Right kidney (tissue), 9 donors: ENCODE measurements around the gene ME2.
A peak's percentile ranks its signal among the peaks of the same experiment; 100 is the strongest.
"Not testable (repeated sequence)": the region's sequence is repeated elsewhere in the genome, so short reads cannot be mapped to it uniquely, and the experiment has no call there.

ENCODE experiments used
- DNase-seq: peaks from one replicate; pipeline ENCODE4 v3.0.0-alpha.2; 2016
- long read RNA-seq, 8 donors: transcript quantifications; one replicate each; lab custom pipeline, GENCODE V29; 2026

Gene ME2
- long read RNA-seq, donor 1, full-length matches to known transcripts, result 8 of 8 reads
- long read RNA-seq, donor 1, partial matches to known transcripts, result 0 of 8 reads
- long read RNA-seq, donor 1, other reads (novel, unspliced or antisense), result 0 of 8 reads
- long read RNA-seq, donor 2, full-length matches to known transcripts, result 4 of 4 reads
- long read RNA-seq, donor 2, partial matches to known transcripts, result 0 of 4 reads
- long read RNA-seq, donor 2, other reads (novel, unspliced or antisense), result 0 of 4 reads
- long read RNA-seq, donor 3, full-length matches to known transcripts, result 6 of 6 reads
- long read RNA-seq, donor 3, partial matches to known transcripts, result 0 of 6 reads
- long read RNA-seq, donor 3, other reads (novel, unspliced or antisense), result 0 of 6 reads
- long read RNA-seq, donor 4, full-length matches to known transcripts, result 7 of 7 reads
- long read RNA-seq, donor 4, partial matches to known transcripts, result 0 of 7 reads
- long read RNA-seq, donor 4, other reads (novel, unspliced or antisense), result 0 of 7 reads
- long read RNA-seq, donor 5, full-length matches to known transcripts, result 7 of 7 reads
- long read RNA-seq, donor 5, partial matches to known transcripts, result 0 of 7 reads
- long read RNA-seq, donor 5, other reads (novel, unspliced or antisense), result 0 of 7 reads
- long read RNA-seq, donor 6, full-length matches to known transcripts, result 5 of 5 reads
- long read RNA-seq, donor 6, partial matches to known transcripts, result 0 of 5 reads
- long read RNA-seq, donor 6, other reads (novel, unspliced or antisense), result 0 of 5 reads
- long read RNA-seq, donor 7, result 0 reads
- long read RNA-seq, donor 8, full-length matches to known transcripts, result 13 of 13 reads
- long read RNA-seq, donor 8, partial matches to known transcripts, result 0 of 13 reads
- long read RNA-seq, donor 8, other reads (novel, unspliced or antisense), result 0 of 13 reads

- peak; percentile 97 for DNase-seq
Observed at GRCh38 chr18:50878345-50879301, at the start of gene ME2. ME2 (plus strand) TSS chr18:50879118; CDS start chr18:50895821, 16,703 bp downstream.

GRCh38 chr18:50829644-50830043 is 49.3 kb upstream of the ME2 start:
- DNase-seq, result no peak

- no peak for DNase-seq
Observed at GRCh38 chr18:50830544-50830943, 48.4 kb upstream of the ME2 start.

DNA sequence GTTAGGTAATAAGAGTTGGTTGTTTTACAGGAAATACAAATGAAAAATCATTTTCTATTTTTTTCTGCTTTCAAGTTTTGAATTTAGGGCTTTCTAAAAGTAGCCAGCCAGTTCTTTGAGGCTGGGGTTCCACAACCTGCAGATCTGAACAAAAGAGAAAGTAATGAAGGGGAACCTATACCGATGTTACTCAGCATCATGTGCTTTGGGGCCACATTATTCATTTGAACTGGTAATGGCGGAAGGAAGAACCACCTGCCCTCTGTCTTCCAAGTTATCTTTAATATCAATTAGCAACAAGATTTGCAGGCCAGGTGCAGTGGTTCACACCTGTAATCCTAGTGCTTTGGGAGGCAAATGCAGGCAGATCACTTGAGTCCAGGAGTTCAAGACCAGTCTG is 46.2 kb upstream of the ME2 start:
- no peak for DNase-seq

- not testable (repeated sequence) for DNase-seq
Observed at GRCh38 chr18:50833496-50833895, 45.4 kb upstream of the ME2 start.

GRCh38 chr18:50836521-50836957 is 42.4 kb upstream of the ME2 start:
- no peak for DNase-seq

DNA sequence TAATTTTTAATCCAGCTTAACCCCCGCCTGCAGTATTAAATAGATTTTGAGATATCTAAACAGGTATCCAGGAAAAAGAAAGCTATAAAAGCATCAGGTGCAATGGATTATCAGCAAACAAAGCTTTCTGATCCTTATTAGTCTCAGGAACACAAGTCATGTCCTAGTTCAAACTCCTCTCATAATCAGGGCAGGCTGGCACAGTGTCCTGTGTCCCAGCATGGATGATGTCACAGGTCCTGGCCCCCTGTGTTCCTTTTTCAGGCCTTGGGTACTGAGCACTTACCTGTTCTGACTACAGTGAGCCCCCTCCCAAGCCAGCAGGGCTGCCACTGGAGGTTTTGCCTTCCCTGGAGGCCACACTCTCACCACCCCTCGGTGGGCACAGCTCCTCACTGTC is 39.6 kb upstream of the ME2 start:
- DNase-seq, result no peak

DNA sequence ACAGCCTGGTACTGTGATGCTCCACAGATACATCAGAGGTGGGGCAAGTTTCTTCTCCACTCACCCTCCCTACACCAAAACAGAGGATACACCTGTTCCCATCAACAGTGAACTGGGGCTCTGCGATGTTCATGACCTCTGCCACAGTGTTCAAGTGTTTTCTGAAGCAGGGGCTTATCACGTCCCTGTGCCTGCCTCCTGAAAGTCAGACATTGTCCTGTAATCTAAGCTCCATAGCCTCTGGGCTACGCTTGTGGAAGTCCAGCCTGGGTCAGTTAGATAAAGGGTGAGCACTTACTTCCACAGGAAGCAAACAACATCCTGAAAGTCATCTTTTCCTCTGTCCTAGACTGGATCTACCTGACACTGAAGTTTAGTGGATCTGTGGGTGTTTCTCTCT is 38.9 kb upstream of the ME2 start:
- no peak for DNase-seq

- DNase-seq, result no peak
Observed at GRCh38 chr18:50842846-50843245, 36.1 kb upstream of the ME2 start.

GRCh38 chr18:50844554-50844953 is 34.4 kb upstream of the ME2 start:
- no peak for DNase-seq

GRCh38 chr18:50844960-50845359 is 34.0 kb upstream of the ME2 start:
- no peak for DNase-seq

GRCh38 chr18:50847192-50847591 is 31.7 kb upstream of the ME2 start:
- DNase-seq, result no peak

DNA sequence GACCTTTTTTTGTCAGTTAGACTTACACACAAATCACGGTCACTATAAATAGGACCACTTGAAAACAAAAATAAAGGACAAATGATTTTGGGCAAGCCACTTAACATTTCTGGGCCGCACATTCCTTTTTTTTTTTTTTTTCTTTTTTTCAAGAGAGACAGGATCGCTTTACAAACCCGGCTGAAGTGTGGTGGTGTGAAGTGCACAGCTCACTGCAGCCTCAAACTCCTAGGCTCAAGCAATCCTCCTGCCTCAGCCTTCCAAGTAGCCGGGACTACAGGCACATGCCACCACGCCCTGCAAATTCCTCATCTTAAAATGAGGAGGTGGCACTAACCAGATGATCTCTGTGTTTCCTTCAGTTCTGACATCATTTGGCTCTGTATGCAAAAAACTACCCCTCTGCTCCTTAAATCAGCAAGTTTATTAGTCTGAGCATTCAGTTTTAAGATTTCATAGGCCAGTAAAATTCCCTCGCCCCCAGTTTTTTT is 30.8 kb upstream of the ME2 start:
- DNase-seq, result no peak

DNA sequence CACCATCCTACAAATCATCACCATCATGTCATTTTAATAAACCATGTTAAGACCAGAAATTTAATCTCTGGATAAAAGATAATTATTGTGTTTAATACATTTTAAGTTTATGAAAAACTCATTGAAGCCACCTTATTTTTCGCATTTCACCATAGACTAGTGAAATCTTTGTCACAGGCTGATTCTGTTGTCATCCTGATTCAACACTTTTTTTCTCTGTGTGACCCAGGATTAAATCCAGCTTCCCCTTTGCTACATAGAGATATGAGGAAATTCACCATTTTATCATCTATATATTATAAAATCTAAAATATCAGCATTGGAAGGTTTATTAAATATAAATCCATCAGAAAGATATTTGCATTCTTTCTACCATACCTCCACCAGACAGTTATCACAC is 29.9 kb upstream of the ME2 start:
- no peak for DNase-seq

- no peak for DNase-seq
Observed at GRCh38 chr18:50849419-50849821, 29.5 kb upstream of the ME2 start.

DNA sequence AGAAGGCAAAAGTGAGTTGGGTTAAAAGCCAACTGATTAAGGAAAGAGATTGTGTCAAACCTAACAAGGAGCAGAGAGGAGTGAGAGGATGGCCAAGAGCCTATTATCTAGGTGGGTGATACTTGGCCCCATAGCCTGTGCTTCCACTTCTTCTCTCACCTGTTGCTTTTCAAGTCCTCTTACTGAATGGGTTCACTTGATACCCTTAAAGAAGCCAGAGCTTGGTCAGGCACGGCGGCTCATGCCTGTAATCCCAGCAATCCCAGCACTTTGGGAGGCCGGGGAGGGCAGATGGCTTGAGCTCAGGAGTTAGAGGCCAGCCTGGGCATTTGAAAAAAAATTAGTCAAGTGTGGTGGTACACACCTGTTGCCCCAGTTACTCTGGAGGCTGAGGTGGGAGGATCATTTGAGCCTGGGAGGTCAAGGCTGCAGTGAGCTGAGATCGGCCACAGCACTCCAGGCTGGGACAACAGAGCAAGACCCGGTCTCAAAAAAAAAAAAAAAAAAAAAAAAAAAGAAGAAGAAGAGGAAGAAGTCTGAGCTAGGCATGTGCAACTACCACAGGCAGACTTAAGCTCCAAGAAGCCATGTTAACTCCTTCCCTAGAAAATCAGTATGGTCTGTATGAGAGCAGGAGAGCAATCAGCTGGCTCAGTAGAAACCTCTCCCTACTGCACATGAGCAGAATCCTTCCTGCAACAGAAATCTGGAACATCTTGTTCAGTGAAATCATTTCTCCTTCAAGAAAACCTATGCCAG is 28.4 kb upstream of the ME2 start:
- no peak for DNase-seq

- DNase-seq, result no peak
Observed at GRCh38 chr18:50853863-50854271, 25.1 kb upstream of the ME2 start.

GRCh38 chr18:50855976-50856757 is 22.8 kb upstream of the ME2 start:
- DNase-seq, result peak; percentile 18

DNA sequence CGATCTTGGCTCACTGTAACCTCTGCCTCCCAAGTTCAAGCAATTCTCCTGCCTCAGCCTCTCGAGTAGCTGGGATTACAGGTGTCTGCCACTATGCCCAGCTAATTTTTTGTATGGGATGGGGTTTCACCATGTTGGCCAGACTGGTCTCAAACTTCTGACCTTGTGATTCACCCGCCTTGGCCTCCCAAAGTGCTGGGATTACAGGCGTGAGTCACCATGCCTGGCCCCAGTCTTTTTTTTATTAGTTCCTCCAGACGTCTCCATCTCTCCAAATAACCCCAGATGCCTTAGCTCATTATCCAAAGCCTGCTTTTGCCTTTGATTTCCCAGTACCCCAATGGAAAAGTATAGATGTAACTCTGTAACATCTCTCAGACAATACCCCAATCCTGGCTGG is 21.8 kb upstream of the ME2 start:
- DNase-seq, result not testable (repeated sequence)

DNA sequence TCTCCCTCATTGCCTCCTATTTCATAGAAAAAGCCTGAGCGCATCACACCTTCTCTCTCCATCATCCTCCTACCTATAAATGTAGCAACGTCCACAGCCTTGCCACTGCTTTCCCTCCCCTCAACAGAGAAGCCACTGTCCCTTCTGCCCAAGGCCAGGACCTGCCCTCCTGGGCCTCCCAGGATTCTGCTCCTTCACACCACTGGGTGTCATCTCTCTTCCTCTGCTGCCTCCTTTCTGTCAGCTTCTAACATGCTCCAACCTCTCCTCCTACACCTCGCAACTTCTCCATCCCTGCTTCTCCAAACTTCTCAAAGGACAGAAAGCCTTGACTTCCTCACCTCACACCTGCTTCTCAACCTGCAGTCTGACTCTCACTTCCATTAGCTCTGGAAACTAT is 21.2 kb upstream of the ME2 start:
- no peak for DNase-seq
